OCI-LY7 (cell line): ENCODE data around the gene FADS3. TPM values are rescaled to one million over a fixed set of nuclear protein-coding genes. Genes with fewer than 3 reads are reported as not detected.

Source experiments
- BruUV-seq: library from RNA; stranded (reverse); fragments of 400-500 nt; replicated peaks from 2 replicates; lab custom pipeline; 2021; lab: Mats Ljungman, UMichigan
- CTCF ChIA-PET: fragments of 300-600 bp; sonication (Branson Sonifier 250); formaldehyde crosslinking; loops from one replicate; lab custom pipeline; 2022; ENCODE audit warnings: antibody characterized with exemption; ENCODE audit not compliant: unreplicated experiment; lab: Charles Lee
- POLR2A ChIA-PET: fragments of 300-600 bp; sonication (Branson Sonifier 250); formaldehyde crosslinking; loops from one replicate; lab custom pipeline; 2022; ENCODE audit warnings: antibody characterized with exemption; lab: Charles Lee
- DNase-seq: peaks from one replicate; pipeline ENCODE4 v3.0.0-alpha.2; 2015; ENCODE audit warnings: low spot score
- H2AFZ ChIP-seq: fragments of 200-600 bp; sonication (generic), shearing (Covaris generic); 2 replicates; pipeline ENCODE4 v1.6.1; 2014; ENCODE audit warnings: mild to moderate bottlenecking, antibody characterized with exemption, low read length, moderate library complexity
- H3K27ac ChIP-seq: fragments of 200-600 bp; sonication (generic); 2 replicates; pipeline ENCODE4 v1.5.1; 2014; ENCODE audit warnings: mixed run types, low read depth, mild to moderate bottlenecking, moderate library complexity, low read length, inconsistent platforms; ENCODE audit not compliant: poor library complexity, severe bottlenecking
- H3K36me3 ChIP-seq: fragments of 200-600 bp; sonication (generic); 2 replicates; pipeline ENCODE4 v1.6.1; 2014; ENCODE audit warnings: mild to moderate bottlenecking, antibody characterized with exemption, low read length, moderate library complexity, mixed read lengths; ENCODE audit not compliant: insufficient read depth
- H3K4me1 ChIP-seq: fragments of 200-600 bp; sonication (generic); 2 replicates; pipeline ENCODE4 v1.5.1; 2014; ENCODE audit warnings: mild to moderate bottlenecking, low read length; ENCODE audit not compliant: insufficient read depth, poor library complexity, severe bottlenecking
- H3K4me2 ChIP-seq: fragments of 200-600 bp; sonication (generic); 2 replicates; pipeline ENCODE4 v1.6.1; 2014; ENCODE audit warnings: mild to moderate bottlenecking, low read length
- H3K4me3 ChIP-seq: fragments of 200-600 bp; sonication (generic); 2 replicates; pipeline ENCODE4 v1.5.1; 2014; ENCODE audit warnings: mild to moderate bottlenecking, low read depth, low read length; ENCODE audit not compliant: poor library complexity, severe bottlenecking
- H3K79me2 ChIP-seq: fragments of 200-600 bp; sonication (generic); 2 replicates; pipeline ENCODE4 v1.6.1; 2016; ENCODE audit warnings: low read depth, mild to moderate bottlenecking, low read length, moderate library complexity, mixed read lengths; ENCODE audit not compliant: insufficient read depth
- H3K9me2 ChIP-seq: fragments of 200-600 bp; sonication (generic); 2 replicates; pipeline ENCODE4 v1.6.1; 2016; ENCODE audit warnings: mild to moderate bottlenecking, low read length, mixed read lengths; ENCODE audit not compliant: insufficient read depth
- H3K9me3 ChIP-seq: fragments of 200-600 bp; sonication (generic); 2 replicates; pipeline ENCODE4 v1.6.1; 2014; ENCODE audit warnings: mild to moderate bottlenecking, mixed run types, low read length, mixed read lengths
- H4K20me1 ChIP-seq: fragments of 200-600 bp; sonication (generic); 2 replicates; pipeline ENCODE4 v1.6.1; 2014; ENCODE audit warnings: mild to moderate bottlenecking, antibody characterized with exemption, low read length, moderate library complexity, mixed read lengths; ENCODE audit not compliant: insufficient read depth
- CTCF ChIP-seq: fragments of 200-600 bp; sonication (generic); conservative IDR thresholded peaks from 2 replicates; pipeline ENCODE4 v1.5.1; 2014; ENCODE audit warnings: mild to moderate bottlenecking, antibody characterized with exemption, low read length, moderate library complexity, mixed read lengths
- EZH2phosphoT487 ChIP-seq: fragments of 200-600 bp; sonication (generic); IDR thresholded peaks from 2 replicates; pipeline ENCODE4 v1.6.1; 2018; ENCODE audit warnings: low read depth, borderline replicate concordance, mild to moderate bottlenecking, mixed run types, antibody characterized with exemption, low read length, moderate library complexity, mixed read lengths
- intact Hi-C: fragments of 100-400 bp; cut with micrococcal nuclease; formaldehyde crosslinking; loops from one replicate; pipeline ENCODE4 v1.10.0; 2022; ENCODE audit not compliant: unreplicated experiment
- total RNA-seq, 2 experiments: library from RNA; depleted of rRNA in 1 of 2; stranded (reverse); fragments of >200 nt in 1 of 2; shearing (Covaris generic) in 1 of 2; gene quantifications; 2 replicates each; pipeline ENCODE4 v1.2.3, GENCODE V29; 2014 to 2022

The FADS3 gene
- total RNA-seq, 2 experiments from 2014 or later, result 103 to 191 TPM

- no peak overlapping the region for H2AFZ ChIP-seq
- CTCF ChIA-PET, result interaction anchor here (1.7 kb wide), 1 partner anchor 16 kb away, joined by 5 read pairs; no protein-coding TSS in a partner anchor
These were observed 23.3 kb upstream of the FADS3 start for GRCh38 chr11:61914471-61915171.

GRCh38 chr11:61913699-61914395 lies 22.5 kb upstream of the FADS3 start:
- Histone ChIP-seq H3K9me3 (no peaks in the 10 kb centered on the region), H4K20me1 (no peaks in the 10 kb centered on the region), H3K79me2 (no peaks in the 10 kb centered on the region), H3K36me3 (no peaks in the 10 kb centered on the region), H3K4me1 (peaks cover 2% of the 10 kb centered on the region), H3K4me3 (no peak overlapping the region), H2AFZ (no peak overlapping the region), H3K4me2 (no peak overlapping the region), H3K27ac (no peak overlapping the region), H3K9me2 (no peaks in the 10 kb centered on the region)
- no TSS peak for BruUV-seq
- TF ChIP-seq EZH2phosphoT487 (no peak), CTCF (no peak)
- ChIA-PET POLR2A (no interaction called here), CTCF (interaction anchor here (1.7 kb wide), 1 partner anchor 15 kb away, joined by 5 read pairs; no protein-coding TSS in a partner anchor)
- intact Hi-C loops, result no loop called here
- no peak for DNase-seq

More at GRCh38 chr11:61914471-61915171, 23.3 kb upstream of the FADS3 start:
- DNase-seq, result no peak
- peaks cover 10% of the 10 kb centered on the region for H3K4me1 ChIP-seq
- H3K9me3 ChIP-seq, result no peaks in the 10 kb centered on the region
- BruUV-seq, result no TSS peak
- intact Hi-C loops, result no loop called here
- no peak overlapping the region for H3K4me2 ChIP-seq
- TF ChIP-seq EZH2phosphoT487, result no peak
- TF ChIP-seq CTCF, result no peak
- H3K4me3 ChIP-seq, result no peak overlapping the region
- no peaks in the 10 kb centered on the region for H3K79me2 ChIP-seq
- POLR2A ChIA-PET, result no interaction called here
- H4K20me1 ChIP-seq, result no peaks in the 10 kb centered on the region
- no peak overlapping the region for H3K27ac ChIP-seq
- no peaks in the 10 kb centered on the region for H3K36me3 ChIP-seq
- H3K9me2 ChIP-seq, result no peaks in the 10 kb centered on the region
